ENCODE measurements around the gene FAM24A. TPM values are rescaled to one million over a fixed set of nuclear protein-coding genes. Genes with fewer than 3 reads are reported as not detected.

Gene FAM24A
- total and polyA plus RNA-seq, 10 of the 15 experiments (the other 5 are each of a cell fraction or from before 2014, with no cell fraction given), result not detected

DNA sequence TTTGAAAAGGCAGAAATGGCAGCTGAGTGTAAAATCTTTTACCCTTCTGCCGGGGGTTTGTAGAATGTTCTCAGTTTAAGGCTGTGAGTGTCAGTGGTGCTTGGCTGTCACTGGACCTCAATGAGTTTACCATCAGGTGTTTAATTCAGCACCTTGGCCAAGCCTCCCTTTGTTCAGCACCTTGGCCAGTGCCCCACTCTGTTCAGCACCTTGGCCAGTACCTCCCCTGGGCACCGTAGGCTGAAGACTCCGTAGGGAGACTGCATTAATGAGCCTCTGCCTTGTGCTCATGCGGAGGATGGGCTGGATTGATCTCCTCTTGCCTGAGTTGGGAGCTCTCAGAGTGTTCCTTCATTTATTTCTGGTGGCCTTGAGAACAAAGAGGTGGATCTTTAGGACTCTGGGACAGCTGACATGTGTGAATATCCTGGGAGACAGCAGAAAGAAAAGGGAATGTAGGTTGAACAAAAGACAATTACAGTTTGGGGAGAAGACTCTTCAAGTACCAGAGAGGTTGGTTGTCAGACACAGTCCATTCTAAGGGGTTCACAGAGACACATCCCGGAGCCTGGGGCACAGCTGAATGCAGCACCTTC is 1.6 kb downstream of the FAM24A start (continued):
- TF ChIP-seq, protein P1, sequence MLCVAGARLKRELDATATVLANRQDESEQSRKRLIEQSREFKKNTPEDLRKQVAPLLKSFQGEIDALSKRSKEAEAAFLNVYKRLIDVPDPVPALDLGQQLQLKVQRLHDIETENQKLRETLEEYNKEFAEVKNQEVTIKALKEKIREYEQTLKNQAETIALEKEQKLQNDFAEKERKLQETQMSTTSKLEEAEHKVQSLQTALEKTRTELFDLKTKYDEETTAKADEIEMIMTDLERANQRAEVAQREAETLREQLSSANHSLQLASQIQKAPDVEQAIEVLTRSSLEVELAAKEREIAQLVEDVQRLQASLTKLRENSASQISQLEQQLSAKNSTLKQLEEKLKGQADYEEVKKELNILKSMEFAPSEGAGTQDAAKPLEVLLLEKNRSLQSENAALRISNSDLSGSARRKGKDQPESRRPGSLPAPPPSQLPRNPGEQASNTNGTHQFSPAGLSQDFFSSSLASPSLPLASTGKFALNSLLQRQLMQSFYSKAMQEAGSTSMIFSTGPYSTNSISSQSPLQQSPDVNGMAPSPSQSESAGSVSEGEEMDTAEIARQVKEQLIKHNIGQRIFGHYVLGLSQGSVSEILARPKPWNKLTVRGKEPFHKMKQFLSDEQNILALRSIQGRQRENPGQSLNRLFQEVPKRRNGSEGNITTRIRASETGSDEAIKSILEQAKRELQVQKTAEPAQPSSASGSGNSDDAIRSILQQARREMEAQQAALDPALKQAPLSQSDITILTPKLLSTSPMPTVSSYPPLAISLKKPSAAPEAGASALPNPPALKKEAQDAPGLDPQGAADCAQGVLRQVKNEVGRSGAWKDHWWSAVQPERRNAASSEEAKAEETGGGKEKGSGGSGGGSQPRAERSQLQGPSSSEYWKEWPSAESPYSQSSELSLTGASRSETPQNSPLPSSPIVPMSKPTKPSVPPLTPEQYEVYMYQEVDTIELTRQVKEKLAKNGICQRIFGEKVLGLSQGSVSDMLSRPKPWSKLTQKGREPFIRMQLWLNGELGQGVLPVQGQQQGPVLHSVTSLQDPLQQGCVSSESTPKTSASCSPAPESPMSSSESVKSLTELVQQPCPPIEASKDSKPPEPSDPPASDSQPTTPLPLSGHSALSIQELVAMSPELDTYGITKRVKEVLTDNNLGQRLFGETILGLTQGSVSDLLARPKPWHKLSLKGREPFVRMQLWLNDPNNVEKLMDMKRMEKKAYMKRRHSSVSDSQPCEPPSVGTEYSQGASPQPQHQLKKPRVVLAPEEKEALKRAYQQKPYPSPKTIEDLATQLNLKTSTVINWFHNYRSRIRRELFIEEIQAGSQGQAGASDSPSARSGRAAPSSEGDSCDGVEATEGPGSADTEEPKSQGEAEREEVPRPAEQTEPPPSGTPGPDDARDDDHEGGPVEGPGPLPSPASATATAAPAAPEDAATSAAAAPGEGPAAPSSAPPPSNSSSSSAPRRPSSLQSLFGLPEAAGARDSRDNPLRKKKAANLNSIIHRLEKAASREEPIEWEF (IDR thresholded peaks at IDR 0.05; ENCODE audit: insufficient replicate concordance, low read depth, low read length), result no peak
- TF ChIP-seq EZH2 (IDR thresholded peaks at IDR 0.05; ENCODE audit: borderline replicate concordance, control insufficient read depth, low read depth, low read length), result no peak
- TF ChIP-seq IRF4 (IDR thresholded peaks at IDR 0.05; ENCODE audit: low read depth, low read length), result no peak
- no peak for TF ChIP-seq BHLHE40 (IDR thresholded peaks at IDR 0.05; ENCODE audit: borderline replicate concordance in 1 of 2, low read depth in 2 of 2, low read length in 1 of 2)
- TF ChIP-seq, protein P2, sequence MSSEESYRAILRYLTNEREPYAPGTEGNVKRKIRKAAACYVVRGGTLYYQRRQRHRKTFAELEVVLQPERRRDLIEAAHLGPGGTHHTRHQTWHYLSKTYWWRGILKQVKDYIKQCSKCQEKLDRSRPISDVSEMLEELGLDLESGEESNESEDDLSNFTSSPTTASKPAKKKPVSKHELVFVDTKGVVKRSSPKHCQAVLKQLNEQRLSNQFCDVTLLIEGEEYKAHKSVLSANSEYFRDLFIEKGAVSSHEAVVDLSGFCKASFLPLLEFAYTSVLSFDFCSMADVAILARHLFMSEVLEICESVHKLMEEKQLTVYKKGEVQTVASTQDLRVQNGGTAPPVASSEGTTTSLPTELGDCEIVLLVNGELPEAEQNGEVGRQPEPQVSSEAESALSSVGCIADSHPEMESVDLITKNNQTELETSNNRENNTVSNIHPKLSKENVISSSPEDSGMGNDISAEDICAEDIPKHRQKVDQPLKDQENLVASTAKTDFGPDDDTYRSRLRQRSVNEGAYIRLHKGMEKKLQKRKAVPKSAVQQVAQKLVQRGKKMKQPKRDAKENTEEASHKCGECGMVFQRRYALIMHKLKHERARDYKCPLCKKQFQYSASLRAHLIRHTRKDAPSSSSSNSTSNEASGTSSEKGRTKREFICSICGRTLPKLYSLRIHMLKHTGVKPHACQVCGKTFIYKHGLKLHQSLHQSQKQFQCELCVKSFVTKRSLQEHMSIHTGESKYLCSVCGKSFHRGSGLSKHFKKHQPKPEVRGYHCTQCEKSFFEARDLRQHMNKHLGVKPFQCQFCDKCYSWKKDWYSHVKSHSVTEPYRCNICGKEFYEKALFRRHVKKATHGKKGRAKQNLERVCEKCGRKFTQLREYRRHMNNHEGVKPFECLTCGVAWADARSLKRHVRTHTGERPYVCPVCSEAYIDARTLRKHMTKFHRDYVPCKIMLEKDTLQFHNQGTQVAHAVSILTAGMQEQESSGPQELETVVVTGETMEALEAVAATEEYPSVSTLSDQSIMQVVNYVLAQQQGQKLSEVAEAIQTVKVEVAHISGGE (CRISPR knock-in tag; IDR thresholded peaks at IDR 0.05), result no peak
- TF ChIP-seq BMI1 (IDR thresholded peaks at IDR 0.05; ENCODE audit: borderline replicate concordance), result no peak
- no peak for TF ChIP-seq ZZZ3 (IDR thresholded peaks at IDR 0.05; ENCODE audit: control insufficient read depth, insufficient read length, low read depth)
- TF ChIP-seq NFYA (IDR thresholded peaks at IDR 0.05; ENCODE audit: borderline replicate concordance, low read depth, low read length), result no peak
- TF ChIP-seq CHD1 (IDR thresholded peaks at IDR 0.05; ENCODE audit: low read depth, low read length), result no peak
- no peak for TF ChIP-seq GABPA (IDR thresholded peaks at IDR 0.05; ENCODE audit: low read depth)
